DND-41 (cell line): ENCODE data around the gene RNGTT.

Experiments
- ATAC-seq: fragments of 200-7000 bp; cut with Tn5 transposase; 3 replicates; pipeline ENCODE4 v1.9.1; 2021; ENCODE audit warnings: low read depth; ENCODE audit not compliant: insufficient read depth
- DNase-seq: peaks from one replicate; pipeline ENCODE4 v3.0.0-alpha.2; 2020
- H2AFZ ChIP-seq: 2 replicates; pipeline ENCODE4 v1.6.0; 2012; ENCODE audit warnings: low read depth, low read length
- H3K27ac ChIP-seq: 2 replicates; pipeline ENCODE4 v1.5.1; 2012; ENCODE audit warnings: low read length, inconsistent platforms
- H3K27me3 ChIP-seq: fragments of 200-600 bp; sonication (generic); 2 replicates; pipeline ENCODE4 v1.6.0; 2012; ENCODE audit warnings: low read length, mild to moderate bottlenecking, inconsistent platforms; ENCODE audit not compliant: insufficient read depth, poor library complexity
- H3K36me3 ChIP-seq: 2 replicates; pipeline ENCODE4 v1.5.1; 2012; ENCODE audit warnings: low read length, inconsistent platforms; ENCODE audit not compliant: insufficient read depth
- H3K4me1 ChIP-seq: 2 replicates; pipeline ENCODE4 v1.5.1; 2012; ENCODE audit warnings: mild to moderate bottlenecking, low read length; ENCODE audit not compliant: insufficient read depth
- H3K4me2 ChIP-seq: 2 replicates; pipeline ENCODE4 v1.6.0; 2012; ENCODE audit warnings: mild to moderate bottlenecking, moderate library complexity, low read length, inconsistent platforms; ENCODE audit not compliant: insufficient read depth
- H3K4me3 ChIP-seq, 2 experiments: fragments of 200-600 bp in 1 of 2; shearing (Covaris generic) in 1 of 2; 2 replicates each; pipeline ENCODE4 v1.5.1; 2012 to 2016; ENCODE audit warnings: inconsistent platforms in 2 of 2, low read length in 2 of 2, mild to moderate bottlenecking in 2 of 2, low read depth in 1 of 2, moderate library complexity in 1 of 2
- H3K79me2 ChIP-seq: 2 replicates; pipeline ENCODE4 v1.6.0; 2012; ENCODE audit warnings: low read length, inconsistent platforms; ENCODE audit not compliant: insufficient read depth
- H3K9ac ChIP-seq: 2 replicates; pipeline ENCODE4 v1.6.0; 2012; ENCODE audit warnings: low read depth, mild to moderate bottlenecking, inconsistent platforms, low read length, moderate library complexity
- H3K9me3 ChIP-seq: 2 replicates; pipeline ENCODE4 v1.5.1; 2012; ENCODE audit warnings: low read length, moderate library complexity, mild to moderate bottlenecking, inconsistent platforms; ENCODE audit not compliant: insufficient read depth, severe bottlenecking
- H4K20me1 ChIP-seq: 2 replicates; pipeline ENCODE4 v1.6.0; 2012; ENCODE audit warnings: low read length; ENCODE audit not compliant: insufficient read depth
- EZH2 ChIP-seq: IDR thresholded peaks from 3 replicates; pipeline ENCODE4 v1.6.1; 2012; ENCODE audit warnings: borderline replicate concordance, low read depth, mild to moderate bottlenecking, moderate library complexity, low read length, inconsistent platforms; ENCODE audit not compliant: severe bottlenecking
- TF ChIP-seq, protein P1 (sequence below): IDR thresholded peaks from 2 replicates; pipeline ENCODE4 v1.5.1; 2012; ENCODE audit warnings: borderline replicate concordance, low read length, moderate library complexity, mild to moderate bottlenecking; ENCODE audit not compliant: poor library complexity, severe bottlenecking; ENCODE audit errors: extremely low read depth

Gene RNGTT

DNA sequence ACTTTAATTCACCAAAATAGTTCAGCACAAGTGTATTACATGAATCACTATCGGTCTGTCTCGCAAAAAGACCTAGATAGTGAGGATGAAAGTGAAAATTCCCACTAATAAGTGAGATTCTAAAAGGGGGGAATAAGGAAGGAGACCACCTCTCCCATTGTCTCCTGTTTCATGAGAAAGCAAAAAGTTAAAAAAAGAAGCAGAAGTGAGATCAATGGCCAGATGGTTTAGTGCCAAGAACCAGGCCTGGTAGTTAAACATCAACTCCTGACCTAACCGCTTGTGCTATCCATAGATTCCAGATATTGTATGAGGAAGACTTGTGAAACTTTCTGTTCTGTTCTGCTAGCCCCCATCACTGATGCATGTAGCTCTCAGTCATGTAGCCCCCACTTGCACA is 293.0 kb downstream of the RNGTT start:
- Histone ChIP-seq H3K27me3 (no peaks in the 10 kb centered on the region), H3K79me2 (no peaks in the 10 kb centered on the region), H3K4me1 (no peaks in the 10 kb centered on the region), H3K9me3 (peaks cover 24% of the 10 kb centered on the region), H2AFZ (no peak overlapping the region), H4K20me1 (no peaks in the 10 kb centered on the region), H3K4me3 (no peak overlapping the region), H3K27ac (no peak overlapping the region), H3K9ac (no peak overlapping the region), H3K4me2 (no peak overlapping the region), H3K36me3 (peaks cover 48% of the 10 kb centered on the region)
- TF ChIP-seq, protein P1, sequence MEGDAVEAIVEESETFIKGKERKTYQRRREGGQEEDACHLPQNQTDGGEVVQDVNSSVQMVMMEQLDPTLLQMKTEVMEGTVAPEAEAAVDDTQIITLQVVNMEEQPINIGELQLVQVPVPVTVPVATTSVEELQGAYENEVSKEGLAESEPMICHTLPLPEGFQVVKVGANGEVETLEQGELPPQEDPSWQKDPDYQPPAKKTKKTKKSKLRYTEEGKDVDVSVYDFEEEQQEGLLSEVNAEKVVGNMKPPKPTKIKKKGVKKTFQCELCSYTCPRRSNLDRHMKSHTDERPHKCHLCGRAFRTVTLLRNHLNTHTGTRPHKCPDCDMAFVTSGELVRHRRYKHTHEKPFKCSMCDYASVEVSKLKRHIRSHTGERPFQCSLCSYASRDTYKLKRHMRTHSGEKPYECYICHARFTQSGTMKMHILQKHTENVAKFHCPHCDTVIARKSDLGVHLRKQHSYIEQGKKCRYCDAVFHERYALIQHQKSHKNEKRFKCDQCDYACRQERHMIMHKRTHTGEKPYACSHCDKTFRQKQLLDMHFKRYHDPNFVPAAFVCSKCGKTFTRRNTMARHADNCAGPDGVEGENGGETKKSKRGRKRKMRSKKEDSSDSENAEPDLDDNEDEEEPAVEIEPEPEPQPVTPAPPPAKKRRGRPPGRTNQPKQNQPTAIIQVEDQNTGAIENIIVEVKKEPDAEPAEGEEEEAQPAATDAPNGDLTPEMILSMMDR = no peak
- no peak for TF ChIP-seq EZH2
- ATAC-seq = no peak
- no peak for DNase-seq

DNA sequence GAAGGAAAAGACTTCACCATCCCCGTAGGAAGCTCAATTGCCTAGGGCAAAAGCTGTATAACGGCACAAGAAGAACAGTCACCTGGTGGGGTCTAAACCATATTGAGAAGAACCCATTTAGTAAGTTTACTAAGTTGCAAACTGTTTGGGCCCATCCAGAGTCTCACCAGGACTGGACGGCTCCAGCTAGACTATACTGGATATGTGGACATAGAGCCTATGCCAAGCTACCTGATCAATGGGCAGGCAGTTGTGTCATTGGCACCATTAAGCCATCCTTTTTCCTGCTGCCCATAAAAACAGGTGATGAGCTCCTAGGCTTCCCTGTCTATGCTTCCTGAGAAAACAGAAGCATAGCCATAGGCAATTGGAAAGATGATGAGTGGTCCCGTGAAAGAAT is 293.9 kb downstream of the RNGTT start:
- H2AFZ ChIP-seq = no peak overlapping the region

DNA sequence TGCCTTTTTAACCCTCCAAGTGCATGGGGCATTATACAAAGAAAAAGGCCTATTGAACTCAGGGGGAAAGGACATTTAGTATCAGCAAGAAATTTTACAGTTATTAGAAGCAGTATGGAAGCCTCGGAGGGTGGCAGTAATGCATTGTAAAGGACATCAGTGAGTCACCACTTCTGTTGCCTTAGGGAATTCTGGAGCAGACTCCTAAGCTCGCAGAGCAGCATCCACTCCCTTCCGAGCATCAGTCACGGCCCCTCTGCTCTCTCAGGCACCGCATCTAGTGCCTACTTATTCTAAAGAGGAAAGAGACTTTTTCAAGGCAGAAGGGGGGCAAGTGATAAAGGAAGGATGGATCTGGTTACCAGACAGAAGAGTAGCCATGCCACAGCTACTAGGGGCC is 296.5 kb downstream of the RNGTT start:
- Histone ChIP-seq H3K27me3 (no peaks in the 10 kb centered on the region), H3K36me3 (peaks cover 48% of the 10 kb centered on the region), H3K4me1 (no peaks in the 10 kb centered on the region), H3K4me2 (no peak overlapping the region), H4K20me1 (no peaks in the 10 kb centered on the region), H3K79me2 (no peaks in the 10 kb centered on the region), H3K4me3 (no peak overlapping the region), H3K9ac (no peak overlapping the region), H2AFZ (no peak overlapping the region), H3K27ac (no peak overlapping the region), H3K9me3 (peaks cover 44% of the 10 kb centered on the region)
- TF ChIP-seq, protein P1 = no peak
- TF ChIP-seq EZH2 = no peak
- DNase-seq (no peak), ATAC-seq (no peak)

More for the DNA sequence above, 293.9 kb downstream of the RNGTT start:
- H3K4me3 ChIP-seq = no peak overlapping the region
- H3K27me3 ChIP-seq = no peaks in the 10 kb centered on the region
- no peak overlapping the region for H3K27ac ChIP-seq
- H3K4me2 ChIP-seq = no peak overlapping the region
- H3K36me3 ChIP-seq = peaks cover 49% of the 10 kb centered on the region
- ATAC-seq (no peak), DNase-seq (no peak)
- no peaks in the 10 kb centered on the region for H3K4me1 ChIP-seq
- H3K79me2 ChIP-seq = no peaks in the 10 kb centered on the region
- peaks cover 24% of the 10 kb centered on the region for H3K9me3 ChIP-seq
- no peak overlapping the region for H3K9ac ChIP-seq
- no peaks in the 10 kb centered on the region for H4K20me1 ChIP-seq
- TF ChIP-seq EZH2 = no peak
- TF ChIP-seq, protein P1 = no peak

DNA sequence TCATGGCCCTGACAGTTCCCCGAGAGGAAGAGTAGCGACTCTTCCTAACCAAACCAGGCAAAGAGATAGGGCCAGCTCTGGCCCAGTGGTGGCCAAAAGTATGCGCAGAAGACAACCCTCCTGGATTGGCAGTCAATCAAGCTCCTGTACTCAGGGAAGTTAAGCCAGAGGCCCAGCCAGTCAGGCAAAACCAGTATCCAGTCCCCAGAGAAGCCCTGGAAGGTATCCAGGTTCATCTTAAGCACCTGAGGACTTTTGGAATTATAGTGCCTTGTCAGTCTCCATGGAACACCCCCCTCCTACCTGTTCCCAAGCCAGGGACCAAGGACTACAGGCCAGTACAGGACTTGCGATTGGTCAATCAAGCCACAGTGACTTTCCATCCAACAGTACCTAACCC is 298.3 kb downstream of the RNGTT start:
- no peak overlapping the region for H2AFZ ChIP-seq
- no peak overlapping the region for H3K4me2 ChIP-seq
- DNase-seq (no peak), ATAC-seq (no peak)
- no peaks in the 10 kb centered on the region for H3K4me1 ChIP-seq
- no peak overlapping the region for H3K27ac ChIP-seq
- H3K27me3 ChIP-seq = no peaks in the 10 kb centered on the region
- no peak overlapping the region for H3K9ac ChIP-seq
- H3K9me3 ChIP-seq = peaks cover 35% of the 10 kb centered on the region
- H3K4me3 ChIP-seq = no peak overlapping the region
- TF ChIP-seq, protein P1 = no peak
- TF ChIP-seq EZH2 = no peak
- H4K20me1 ChIP-seq = no peaks in the 10 kb centered on the region
- peaks cover 33% of the 10 kb centered on the region for H3K36me3 ChIP-seq
- H3K79me2 ChIP-seq = no peaks in the 10 kb centered on the region
